ENCODE measurements around the gene PMM1. TPM values are rescaled to one million over a fixed set of nuclear protein-coding genes. Genes with fewer than 3 reads are reported as not detected.

PMM1 gene
- total and polyA plus RNA-seq, 2 of the 13 experiments (the other 11 are each of a cell fraction or from before 2014, with no cell fraction given): 17.8 to 95.6 TPM

DNA sequence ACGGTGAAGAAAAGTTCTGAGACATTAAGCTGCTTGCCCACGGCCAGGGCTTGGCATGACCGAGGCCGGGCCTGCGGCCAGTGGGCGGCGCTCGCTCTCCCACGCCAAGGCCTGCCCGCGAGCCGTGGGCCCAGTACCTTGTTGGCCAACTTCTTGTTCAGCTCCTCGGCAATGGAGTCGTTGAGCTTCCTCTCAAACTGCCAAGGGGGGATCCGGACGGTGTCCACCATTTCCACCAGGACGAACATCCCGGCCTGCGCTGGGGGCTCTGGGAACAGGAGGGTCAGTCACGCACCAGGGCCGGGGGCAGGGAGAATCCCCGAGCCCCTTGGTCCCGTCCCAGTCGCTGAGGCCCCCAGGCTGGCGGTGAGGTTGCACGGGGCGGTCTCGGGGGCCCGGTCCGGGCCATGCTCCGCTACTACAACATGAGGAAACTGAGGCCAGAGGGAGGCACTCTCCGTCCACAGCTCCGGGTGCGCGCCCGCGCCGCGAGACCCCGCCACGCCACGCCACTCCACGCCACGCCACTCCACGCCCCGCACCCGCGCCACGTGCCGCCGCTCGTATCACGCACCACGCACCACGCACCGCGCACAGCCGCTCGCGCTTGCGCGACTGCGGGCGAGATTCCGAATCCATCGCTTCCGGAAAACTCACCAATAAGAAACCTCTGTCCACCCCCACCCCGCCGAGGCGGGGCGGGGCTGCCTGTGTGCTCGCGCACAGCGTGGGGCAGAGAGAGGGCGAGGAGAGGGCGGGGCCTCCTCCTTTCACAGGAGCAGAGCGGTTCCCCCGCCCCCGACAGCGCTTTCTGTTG, 45.6 kb downstream of the PMM1 start, which contains the start of gene POLR3H (continued):
- TF ChIP-seq, protein P1, sequence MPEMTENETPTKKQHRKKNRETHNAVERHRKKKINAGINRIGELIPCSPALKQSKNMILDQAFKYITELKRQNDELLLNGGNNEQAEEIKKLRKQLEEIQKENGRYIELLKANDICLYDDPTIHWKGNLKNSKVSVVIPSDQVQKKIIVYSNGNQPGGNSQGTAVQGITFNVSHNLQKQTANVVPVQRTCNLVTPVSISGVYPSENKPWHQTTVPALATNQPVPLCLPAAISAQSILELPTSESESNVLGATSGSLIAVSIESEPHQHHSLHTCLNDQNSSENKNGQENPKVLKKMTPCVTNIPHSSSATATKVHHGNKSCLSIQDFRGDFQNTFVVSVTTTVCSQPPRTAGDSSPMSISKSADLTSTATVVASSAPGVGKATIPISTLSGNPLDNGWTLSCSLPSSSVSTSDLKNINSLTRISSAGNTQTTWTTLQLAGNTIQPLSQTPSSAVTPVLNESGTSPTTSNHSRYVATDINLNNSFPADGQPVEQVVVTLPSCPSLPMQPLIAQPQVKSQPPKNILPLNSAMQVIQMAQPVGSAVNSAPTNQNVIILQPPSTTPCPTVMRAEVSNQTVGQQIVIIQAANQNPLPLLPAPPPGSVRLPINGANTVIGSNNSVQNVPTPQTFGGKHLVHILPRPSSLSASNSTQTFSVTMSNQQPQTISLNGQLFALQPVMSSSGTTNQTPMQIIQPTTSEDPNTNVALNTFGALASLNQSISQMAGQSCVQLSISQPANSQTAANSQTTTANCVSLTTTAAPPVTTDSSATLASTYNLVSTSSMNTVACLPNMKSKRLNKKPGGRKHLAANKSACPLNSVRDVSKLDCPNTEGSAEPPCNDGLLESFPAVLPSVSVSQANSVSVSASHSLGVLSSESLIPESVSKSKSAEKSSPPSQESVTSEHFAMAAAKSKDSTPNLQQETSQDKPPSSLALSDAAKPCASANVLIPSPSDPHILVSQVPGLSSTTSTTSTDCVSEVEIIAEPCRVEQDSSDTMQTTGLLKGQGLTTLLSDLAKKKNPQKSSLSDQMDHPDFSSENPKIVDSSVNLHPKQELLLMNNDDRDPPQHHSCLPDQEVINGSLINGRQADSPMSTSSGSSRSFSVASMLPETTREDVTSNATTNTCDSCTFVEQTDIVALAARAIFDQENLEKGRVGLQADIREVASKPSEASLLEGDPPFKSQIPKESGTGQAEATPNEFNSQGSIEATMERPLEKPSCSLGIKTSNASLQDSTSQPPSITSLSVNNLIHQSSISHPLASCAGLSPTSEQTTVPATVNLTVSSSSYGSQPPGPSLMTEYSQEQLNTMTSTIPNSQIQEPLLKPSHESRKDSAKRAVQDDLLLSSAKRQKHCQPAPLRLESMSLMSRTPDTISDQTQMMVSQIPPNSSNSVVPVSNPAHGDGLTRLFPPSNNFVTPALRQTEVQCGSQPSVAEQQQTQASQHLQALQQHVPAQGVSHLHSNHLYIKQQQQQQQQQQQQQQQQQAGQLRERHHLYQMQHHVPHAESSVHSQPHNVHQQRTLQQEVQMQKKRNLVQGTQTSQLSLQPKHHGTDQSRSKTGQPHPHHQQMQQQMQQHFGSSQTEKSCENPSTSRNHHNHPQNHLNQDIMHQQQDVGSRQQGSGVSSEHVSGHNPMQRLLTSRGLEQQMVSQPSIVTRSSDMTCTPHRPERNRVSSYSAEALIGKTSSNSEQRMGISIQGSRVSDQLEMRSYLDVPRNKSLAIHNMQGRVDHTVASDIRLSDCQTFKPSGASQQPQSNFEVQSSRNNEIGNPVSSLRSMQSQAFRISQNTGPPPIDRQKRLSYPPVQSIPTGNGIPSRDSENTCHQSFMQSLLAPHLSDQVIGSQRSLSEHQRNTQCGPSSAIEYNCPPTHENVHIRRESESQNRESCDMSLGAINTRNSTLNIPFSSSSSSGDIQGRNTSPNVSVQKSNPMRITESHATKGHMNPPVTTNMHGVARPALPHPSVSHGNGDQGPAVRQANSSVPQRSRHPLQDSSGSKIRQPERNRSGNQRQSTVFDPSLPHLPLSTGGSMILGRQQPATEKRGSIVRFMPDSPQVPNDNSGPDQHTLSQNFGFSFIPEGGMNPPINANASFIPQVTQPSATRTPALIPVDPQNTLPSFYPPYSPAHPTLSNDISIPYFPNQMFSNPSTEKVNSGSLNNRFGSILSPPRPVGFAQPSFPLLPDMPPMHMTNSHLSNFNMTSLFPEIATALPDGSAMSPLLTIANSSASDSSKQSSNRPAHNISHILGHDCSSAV (CRISPR knock-in tag; IDR thresholded peaks at IDR 0.05; ENCODE audit: borderline replicate concordance): no peak
- TF ChIP-seq MTA1 (CRISPR knock-in tag; IDR thresholded peaks at IDR 0.05; ENCODE audit: borderline replicate concordance): peak; percentile 94; the same call in 1 of the 2 replicates
- no peak for TF ChIP-seq ZNF207 (IDR thresholded peaks at IDR 0.05; ENCODE audit: borderline replicate concordance)
- TF ChIP-seq SOX13 (IDR thresholded peaks at IDR 0.05): no peak
- TF ChIP-seq SOX13 (CRISPR knock-in tag; conservative IDR thresholded peaks at IDR 0.05 in 1 of 2, IDR thresholded peaks at IDR 0.05 in 1 of 2): no peak
- no peak for TF ChIP-seq NR2F1 (CRISPR knock-in tag; IDR thresholded peaks at IDR 0.05)
- TF ChIP-seq RFXANK (CRISPR knock-in tag; IDR thresholded peaks at IDR 0.05): no peak
- TF ChIP-seq, protein P2, sequence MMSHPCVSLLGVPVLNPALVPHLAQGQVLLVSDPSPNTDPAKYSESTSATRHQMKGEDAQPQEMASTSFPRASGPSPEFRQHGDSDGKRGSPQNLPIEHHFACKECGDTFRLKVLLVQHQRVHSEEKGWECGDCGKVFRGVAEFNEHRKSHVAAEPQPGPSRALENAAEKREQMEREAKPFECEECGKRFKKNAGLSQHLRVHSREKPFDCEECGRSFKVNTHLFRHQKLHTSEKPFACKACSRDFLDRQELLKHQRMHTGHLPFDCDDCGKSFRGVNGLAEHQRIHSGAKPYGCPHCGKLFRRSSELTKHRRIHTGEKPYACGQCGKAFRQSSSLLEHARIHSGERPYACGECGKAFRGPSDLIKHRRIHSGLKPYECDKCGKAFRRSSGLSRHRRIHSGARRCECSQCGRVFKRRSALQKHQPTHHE (CRISPR knock-in tag; IDR thresholded peaks at IDR 0.05; ENCODE audit: borderline replicate concordance): no peak
- TF ChIP-seq RAD51 (IDR thresholded peaks at IDR 0.05; ENCODE audit: borderline replicate concordance): no peak
- TF ChIP-seq ZNF777 (CRISPR knock-in tag; IDR thresholded peaks at IDR 0.05): no peak
- TF ChIP-seq FOSL1 (CRISPR knock-in tag; IDR thresholded peaks at IDR 0.05; ENCODE audit: borderline replicate concordance): no peak
- peak; percentile 21; the same call in 1 of the 2 replicates for TF ChIP-seq ZNF772 (CRISPR knock-in tag; IDR thresholded peaks at IDR 0.05)
- TF ChIP-seq ZNF446 (CRISPR knock-in tag; IDR thresholded peaks at IDR 0.05): 0 out of 2 replicates have a peak, but pooled peaks have one; percentile 44
- TF ChIP-seq ZNF629 (CRISPR knock-in tag; conservative IDR thresholded peaks at IDR 0.05): no peak
- TF ChIP-seq, protein P3, sequence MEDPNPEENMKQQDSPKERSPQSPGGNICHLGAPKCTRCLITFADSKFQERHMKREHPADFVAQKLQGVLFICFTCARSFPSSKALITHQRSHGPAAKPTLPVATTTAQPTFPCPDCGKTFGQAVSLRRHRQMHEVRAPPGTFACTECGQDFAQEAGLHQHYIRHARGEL (CRISPR knock-in tag; IDR thresholded peaks at IDR 0.05): no peak
- TF ChIP-seq ZNF841 (CRISPR knock-in tag; IDR thresholded peaks at IDR 0.05; ENCODE audit: borderline replicate concordance): peak; percentile 69; the same call in 1 of the 2 replicates
- no peak for TF ChIP-seq NFE2L2 (IDR thresholded peaks at IDR 0.05; ENCODE audit: low read length)
- no peak for TF ChIP-seq ZNF367 (CRISPR knock-in tag; IDR thresholded peaks at IDR 0.05; ENCODE audit: borderline replicate concordance)

Data from HepG2 (cell line).